Coronary artery (tissue), 2 donors: ENCODE data around the gene CYP24A1.
"Not testable (repeated sequence)": the region's sequence is repeated elsewhere in the genome, so short reads cannot be mapped to it uniquely, and the experiment has no call there.

ENCODE experiments used
- DNase-seq: peaks from one replicate; pipeline ENCODE4 v3.0.0-alpha.2; 2017; ENCODE audit warnings: low spot score
- H3K27ac ChIP-seq, 2 donors: fragments of 200-600 bp; sonication (generic); one replicate each; pipeline ENCODE4 v1.5.1; 2016 to 2019
- H3K4me3 ChIP-seq: fragments of 200-600 bp; sonication (generic); 2 replicates; pipeline ENCODE4 v1.5.1; 2016; ENCODE audit warnings: mild to moderate bottlenecking, moderate library complexity
- CTCF ChIP-seq: fragments of 200-600 bp; sonication (generic); IDR thresholded peaks from one replicate; pipeline ENCODE4 v1.5.1; 2019; ENCODE audit warnings: antibody characterized with exemption

Gene CYP24A1

DNA sequence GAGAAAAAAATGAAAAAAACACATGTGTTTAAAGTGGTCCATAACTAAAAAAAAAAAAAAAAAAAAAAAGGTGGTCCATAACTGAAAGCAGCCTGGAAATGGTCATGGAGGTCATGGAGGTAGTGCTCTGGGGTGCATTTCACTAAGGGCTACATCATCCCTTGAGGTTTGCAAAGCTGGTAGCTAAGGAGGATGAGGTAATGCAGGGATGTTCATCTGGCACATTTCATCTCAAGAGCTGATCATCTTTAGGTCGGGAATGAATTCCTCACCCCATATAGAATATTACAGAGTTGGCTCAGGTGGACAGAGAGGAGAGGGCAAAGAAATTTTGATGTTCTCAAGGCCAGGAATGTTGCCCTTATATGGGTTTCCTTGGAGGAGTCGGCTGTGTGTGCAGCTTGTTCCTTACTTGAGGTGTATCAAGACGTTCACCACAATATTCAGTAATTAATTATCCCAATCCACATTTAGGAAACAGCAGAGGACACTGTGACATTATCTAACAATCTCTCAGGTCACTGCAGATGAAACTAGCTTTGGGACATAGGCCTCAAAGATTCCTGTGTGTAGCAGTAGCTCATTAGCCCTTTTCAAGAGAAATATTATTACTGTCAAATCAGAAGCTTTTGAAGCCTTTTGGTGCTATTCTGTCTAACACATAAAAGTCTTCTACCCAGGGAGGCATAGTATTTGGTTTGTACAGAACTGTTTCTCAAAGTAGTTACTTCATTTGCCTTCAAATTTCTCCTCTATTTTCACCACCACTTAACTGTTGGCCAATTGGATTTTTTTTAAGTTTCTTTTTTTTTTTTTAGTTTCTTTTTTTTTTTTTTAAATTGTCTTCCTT lies 46.8 kb downstream of the CYP24A1 start:
- no peak for DNase-seq
- Histone ChIP-seq H3K4me3 (no peak overlapping the region), H3K27ac (no peak overlapping the region)
- TF ChIP-seq CTCF = no peak

DNA sequence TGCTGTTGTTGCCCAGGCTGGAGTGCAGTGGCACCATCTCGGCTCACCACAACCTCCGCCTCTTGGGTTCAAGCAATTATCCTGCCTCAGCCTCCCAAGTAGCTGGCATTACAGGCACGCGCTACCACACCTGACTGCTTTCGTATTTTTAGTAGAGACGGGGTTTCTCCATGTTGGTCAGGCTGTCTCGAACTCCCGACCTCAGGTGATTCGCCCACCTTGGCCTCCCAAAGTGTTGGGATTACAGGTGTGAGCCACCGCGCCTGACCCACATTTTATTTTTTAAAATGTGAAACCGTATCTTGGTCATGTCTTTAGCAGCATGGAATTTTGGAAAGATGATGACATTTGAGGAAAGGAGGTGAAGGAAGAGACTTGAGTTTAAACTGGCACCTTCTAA lies 47.5 kb downstream of the CYP24A1 start:
- not testable (repeated sequence) for H3K27ac ChIP-seq, H3K4me3 ChIP-seq, DNase-seq

DNA sequence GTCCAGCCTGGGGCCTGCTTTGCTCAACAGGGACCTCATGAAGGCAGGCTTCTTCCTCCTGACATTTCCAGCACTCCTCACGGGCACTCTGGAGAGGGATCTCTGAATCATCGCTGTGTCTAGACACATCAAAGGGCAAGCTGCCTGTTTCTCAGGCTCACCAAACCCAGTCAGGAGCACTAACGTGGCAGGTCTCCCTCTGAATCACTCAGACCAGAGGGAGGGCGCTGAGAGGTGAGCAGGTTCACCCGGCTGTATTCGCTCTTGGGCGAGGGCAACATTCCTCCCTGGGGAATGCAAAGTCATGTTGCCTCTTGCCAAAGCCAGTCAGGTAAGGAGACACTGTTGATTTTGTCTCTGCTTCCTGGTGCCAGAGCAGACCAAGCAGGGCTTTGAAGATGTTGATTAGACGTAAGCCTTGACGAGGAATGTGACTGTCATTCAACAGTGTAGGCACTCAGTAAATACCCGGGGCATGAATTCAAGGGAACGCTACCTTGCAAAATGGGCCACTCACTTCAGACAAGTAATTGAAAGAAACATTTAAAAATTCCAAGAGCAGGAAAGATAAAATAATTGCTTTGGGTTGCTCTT lies 50.1 kb downstream of the CYP24A1 start:
- H3K4me3 ChIP-seq = no peak overlapping the region
- H3K27ac ChIP-seq = no peak overlapping the region
- no peak for TF ChIP-seq CTCF
- no peak for DNase-seq

GRCh38 chr20:54122681-54123586 lies 50.9 kb downstream of the CYP24A1 start:
- no peak for DNase-seq
- Histone ChIP-seq H3K4me3 (no peak overlapping the region), H3K27ac (no peak overlapping the region)
- no peak for TF ChIP-seq CTCF

DNA sequence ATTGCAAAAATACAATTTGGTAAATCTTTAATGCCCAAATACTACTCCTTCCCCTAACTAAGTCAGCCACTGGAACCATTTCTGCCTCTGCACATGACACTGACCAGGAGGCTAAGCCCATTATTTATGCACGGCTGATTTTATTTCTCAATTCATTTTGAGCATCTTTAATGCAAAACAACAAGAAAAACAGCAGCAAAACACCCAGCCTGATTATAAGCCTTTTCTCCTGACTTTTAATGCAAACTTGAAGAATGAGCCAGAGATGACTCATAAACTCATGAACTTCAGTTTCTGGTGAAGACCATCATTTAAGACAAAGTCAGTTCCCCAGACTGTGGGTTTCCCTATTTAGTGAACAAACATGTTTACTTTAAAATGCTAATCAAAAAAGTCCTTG lies 51.6 kb downstream of the CYP24A1 start:
- no peak for DNase-seq
- no peak for TF ChIP-seq CTCF
- H3K4me3 ChIP-seq = no peak overlapping the region
- H3K27ac ChIP-seq = no peak overlapping the region

- TF ChIP-seq CTCF = no peak
- no peak overlapping the region for H3K27ac ChIP-seq
- H3K4me3 ChIP-seq = no peak overlapping the region
- DNase-seq = no peak
Measured at GRCh38 chr20:54119744-54120143, 54.0 kb downstream of the CYP24A1 start.
